ENCODE results near the gene PAMR1. TPM values are rescaled to one million over a fixed set of nuclear protein-coding genes. Genes with fewer than 3 reads are reported as not detected.

PAMR1 gene
- total and polyA plus RNA-seq, 2 of the 8 experiments (the other 6 are each of a cell fraction or from before 2014, with no cell fraction given), result 3.0 to 6.9 TPM

- CTCF ChIA-PET (ENCODE audit: partially characterized antibody), result interaction anchor here (0.6 to 4.8 kb wide), 24 partner anchors 10 to 901 kb away, joined by 3 to 31 read pairs (median 4); partner anchors contain the start of genes ELF5 and SLC1A2
- FAIRE-seq, result no peak
- Histone ChIP-seq H3K14ac (ENCODE audit: insufficient read length) (no peak overlapping the region), H4K91ac (replicated peaks; ENCODE audit: insufficient read length, low read length) (no peak overlapping the region), H3K4ac (replicated peaks; ENCODE audit: insufficient read length, low read depth, low read length) (no peak overlapping the region), H3K9ac (replicated peaks in 1 of 4; ENCODE audit: extremely low read depth in 1 of 4, low read depth in 3 of 4, low read length in 3 of 4) (no peak overlapping the region), H3K27me3 (replicated peaks in 1 of 4; ENCODE audit: control insufficient read depth in 3 of 4, extremely low read depth in 1 of 4, insufficient read depth in 3 of 4, low read length in 3 of 4) (no peaks in the 10 kb centered on the region; a peak in 2 of 7 replicates), H2AK5ac (ENCODE audit: low read depth, low read length) (no peak overlapping the region), H2BK12ac (ENCODE audit: low read depth, low read length) (no peak overlapping the region), H3K27ac (ENCODE audit: low read depth, low read length) (no peak overlapping the region), H2BK20ac (ENCODE audit: low read length) (no peak overlapping the region), H3K4me2 (ENCODE audit: insufficient read depth in 1 of 2, low read depth in 2 of 2, low read length in 2 of 2) (no peak overlapping the region), H3K9me3 (ENCODE audit: insufficient read depth in 2 of 2, low read depth in 1 of 2, low read length in 1 of 2) (no peaks in the 10 kb centered on the region), H2BK120ac (replicated peaks; ENCODE audit: low read depth, low read length) (no peak overlapping the region), H2BK5ac (ENCODE audit: low read depth, low read length) (no peak overlapping the region), H4K20me1 (replicated peaks in 1 of 2; ENCODE audit: control insufficient read depth in 1 of 2, insufficient read depth in 2 of 2, low read length in 2 of 2) (no peaks in the 10 kb centered on the region), H4K8ac (ENCODE audit: extremely low read depth, insufficient read depth, low read length) (no peak overlapping the region), H3K79me1 (ENCODE audit: low read depth, low read length) (no peaks in the 10 kb centered on the region), H3K79me2 (ENCODE audit: control insufficient read depth in 1 of 2, insufficient read depth in 2 of 2, low read length in 2 of 2) (no peaks in the 10 kb centered on the region), H3K56ac (replicated peaks; ENCODE audit: insufficient read length, low read depth, low read length) (no peak overlapping the region), H3K4me1 (replicated peaks in 1 of 4; ENCODE audit: control insufficient read depth in 3 of 4, insufficient read depth in 4 of 4, low read length in 3 of 4) (no peaks in the 10 kb centered on the region), H3K23ac (ENCODE audit: insufficient read length) (no peak overlapping the region), H3K23me2 (ENCODE audit: low read depth, low read length) (no peaks in the 10 kb centered on the region), H3K36me3 (ENCODE audit: control insufficient read depth in 2 of 4, insufficient read depth in 4 of 4, low read length in 3 of 4) (no peaks in the 10 kb centered on the region), H3K4me3 (ENCODE audit: extremely low read depth in 1 of 4, insufficient read depth in 2 of 4, low read depth in 3 of 4, low read length in 4 of 4) (no peak overlapping the region), H2BK15ac (ENCODE audit: low read length) (no peak overlapping the region), H2AFZ (ENCODE audit: low read length) (no peak overlapping the region), H3K18ac (ENCODE audit: extremely low read depth, low read length) (no peak overlapping the region), H4K5ac (ENCODE audit: insufficient read length, low read depth, low read length) (no peak overlapping the region)
- POLR2A ChIA-PET (ENCODE audit: partially characterized antibody), result interaction anchor here (0.6 kb wide), 1 partner anchor 28 kb away, joined by 4 read pairs; no protein-coding TSS in a partner anchor
- DNase-seq (ENCODE audit: low read depth in 1 of 2, low spot score in 2 of 2), result no peak
- WGBS, 2 experiments (ENCODE audit: extremely low coverage in 1 of 2, insufficient coverage in 1 of 2, insufficient read length in 1 of 2, insufficient replicate concordance in 2 of 2, low coverage in 1 of 2, low lambda C conversion rate in 2 of 2, missing lambda C conversion rate in 1 of 2), result 82% methylated on average over 4 of the region's 4 CpGs; no CpG with 5 or more reads in 1 of the 2 experiments
- no peak for TF ChIP-seq YY1 (IDR thresholded peaks at IDR 0.05; ENCODE audit: low read depth, low read length)
- no peak for TF ChIP-seq FOSL1 (IDR thresholded peaks at IDR 0.05; ENCODE audit: insufficient read depth, low read depth, low read length)
- TF ChIP-seq SRF (IDR thresholded peaks at IDR 0.05; ENCODE audit: low read depth, low read length), result no peak
- no peak for TF ChIP-seq CHD2 (IDR thresholded peaks at IDR 0.05; ENCODE audit: low read length)
- TF ChIP-seq EZH2 (IDR thresholded peaks at IDR 0.05; ENCODE audit: low read depth, low read length, severe bottlenecking), result no peak
- TF ChIP-seq BACH1 (IDR thresholded peaks at IDR 0.05; ENCODE audit: low read length), result no peak
- TF ChIP-seq TBP (IDR thresholded peaks at IDR 0.05; ENCODE audit: low read depth, low read length), result no peak
- TF ChIP-seq HDAC6 (IDR thresholded peaks at IDR 0.05; ENCODE audit: low read depth, low read length), result no peak
- no peak for TF ChIP-seq MAFK (IDR thresholded peaks at IDR 0.05; ENCODE audit: low read depth, low read length)
- TF ChIP-seq CBX8 (IDR thresholded peaks at IDR 0.05; ENCODE audit: borderline replicate concordance, low read depth, low read length), result no peak
- TF ChIP-seq SP4 (IDR thresholded peaks at IDR 0.05; ENCODE audit: low read length), result no peak
- TF ChIP-seq NRF1 (IDR thresholded peaks at IDR 0.05; ENCODE audit: low read depth, low read length), result no peak
- no peak for TF ChIP-seq RAD21 (IDR thresholded peaks at IDR 0.05 in 1 of 2, conservative IDR thresholded peaks at IDR 0.05 in 1 of 2; ENCODE audit: low read depth in 2 of 2, low read length in 2 of 2)
- TF ChIP-seq SP1 (IDR thresholded peaks at IDR 0.05; ENCODE audit: low read depth, low read length), result no peak
- TF ChIP-seq RBBP5 (IDR thresholded peaks at IDR 0.05; ENCODE audit: borderline replicate concordance, low read depth, low read length), result no peak
Measured at GRCh38 chr11:35393098-35393497, 132.3 kb downstream of the PAMR1 start.

Data from H1 (cell line).